Ishikawa (cell line): ENCODE measurements around the gene TASP1.

ENCODE experiments used
- EGR1 ChIP-seq: IDR thresholded peaks from 2 replicates; pipeline ENCODE4 v1.6.1; 2012
- TAF1 ChIP-seq: IDR thresholded peaks from 2 replicates; pipeline ENCODE4 v1.6.1; 2012; ENCODE audit warnings: low read depth, mild to moderate bottlenecking
- TCF12 ChIP-seq: IDR thresholded peaks from 2 replicates; pipeline ENCODE4 v1.6.1; 2012; ENCODE audit warnings: low read depth
- TEAD4 ChIP-seq: IDR thresholded peaks from 2 replicates; pipeline ENCODE4 v1.6.1; 2012
- TF ChIP-seq, protein P1 (sequence below): IDR thresholded peaks from 2 replicates; pipeline ENCODE4 v1.6.1; 2012
- TF ChIP-seq, protein P2 (sequence below): IDR thresholded peaks from 2 replicates; pipeline ENCODE4 v1.6.1; 2012
- TF ChIP-seq, protein P3 (sequence below): IDR thresholded peaks from 2 replicates; pipeline ENCODE4 v1.6.1; 2012; ENCODE audit warnings: low read depth, mild to moderate bottlenecking

DNA sequence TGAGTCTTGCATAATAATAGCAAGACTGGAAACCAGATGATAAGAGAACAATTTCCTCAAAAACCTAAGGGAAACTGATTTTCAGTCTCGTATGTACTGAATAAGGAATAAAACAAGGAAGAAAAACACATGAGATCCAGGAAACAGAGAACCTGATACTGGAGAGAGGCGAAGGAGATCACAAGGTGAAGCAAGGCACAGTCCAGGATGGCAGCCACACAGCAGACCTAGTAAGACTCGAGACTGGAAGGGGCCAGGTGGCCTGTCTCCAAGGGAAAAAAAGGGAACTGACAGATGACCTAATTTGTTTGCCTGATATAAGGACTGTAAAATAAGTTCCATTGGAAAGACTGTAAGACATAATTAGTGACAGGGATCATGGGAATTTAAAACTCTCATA, 71.1 kb downstream of the TASP1 start:
- TF ChIP-seq, protein P1, sequence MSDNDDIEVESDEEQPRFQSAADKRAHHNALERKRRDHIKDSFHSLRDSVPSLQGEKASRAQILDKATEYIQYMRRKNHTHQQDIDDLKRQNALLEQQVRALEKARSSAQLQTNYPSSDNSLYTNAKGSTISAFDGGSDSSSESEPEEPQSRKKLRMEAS, result no peak
- TF ChIP-seq, protein P2, sequence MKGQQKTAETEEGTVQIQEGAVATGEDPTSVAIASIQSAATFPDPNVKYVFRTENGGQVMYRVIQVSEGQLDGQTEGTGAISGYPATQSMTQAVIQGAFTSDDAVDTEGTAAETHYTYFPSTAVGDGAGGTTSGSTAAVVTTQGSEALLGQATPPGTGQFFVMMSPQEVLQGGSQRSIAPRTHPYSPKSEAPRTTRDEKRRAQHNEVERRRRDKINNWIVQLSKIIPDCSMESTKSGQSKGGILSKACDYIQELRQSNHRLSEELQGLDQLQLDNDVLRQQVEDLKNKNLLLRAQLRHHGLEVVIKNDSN, result no peak
- TF ChIP-seq, protein P3, sequence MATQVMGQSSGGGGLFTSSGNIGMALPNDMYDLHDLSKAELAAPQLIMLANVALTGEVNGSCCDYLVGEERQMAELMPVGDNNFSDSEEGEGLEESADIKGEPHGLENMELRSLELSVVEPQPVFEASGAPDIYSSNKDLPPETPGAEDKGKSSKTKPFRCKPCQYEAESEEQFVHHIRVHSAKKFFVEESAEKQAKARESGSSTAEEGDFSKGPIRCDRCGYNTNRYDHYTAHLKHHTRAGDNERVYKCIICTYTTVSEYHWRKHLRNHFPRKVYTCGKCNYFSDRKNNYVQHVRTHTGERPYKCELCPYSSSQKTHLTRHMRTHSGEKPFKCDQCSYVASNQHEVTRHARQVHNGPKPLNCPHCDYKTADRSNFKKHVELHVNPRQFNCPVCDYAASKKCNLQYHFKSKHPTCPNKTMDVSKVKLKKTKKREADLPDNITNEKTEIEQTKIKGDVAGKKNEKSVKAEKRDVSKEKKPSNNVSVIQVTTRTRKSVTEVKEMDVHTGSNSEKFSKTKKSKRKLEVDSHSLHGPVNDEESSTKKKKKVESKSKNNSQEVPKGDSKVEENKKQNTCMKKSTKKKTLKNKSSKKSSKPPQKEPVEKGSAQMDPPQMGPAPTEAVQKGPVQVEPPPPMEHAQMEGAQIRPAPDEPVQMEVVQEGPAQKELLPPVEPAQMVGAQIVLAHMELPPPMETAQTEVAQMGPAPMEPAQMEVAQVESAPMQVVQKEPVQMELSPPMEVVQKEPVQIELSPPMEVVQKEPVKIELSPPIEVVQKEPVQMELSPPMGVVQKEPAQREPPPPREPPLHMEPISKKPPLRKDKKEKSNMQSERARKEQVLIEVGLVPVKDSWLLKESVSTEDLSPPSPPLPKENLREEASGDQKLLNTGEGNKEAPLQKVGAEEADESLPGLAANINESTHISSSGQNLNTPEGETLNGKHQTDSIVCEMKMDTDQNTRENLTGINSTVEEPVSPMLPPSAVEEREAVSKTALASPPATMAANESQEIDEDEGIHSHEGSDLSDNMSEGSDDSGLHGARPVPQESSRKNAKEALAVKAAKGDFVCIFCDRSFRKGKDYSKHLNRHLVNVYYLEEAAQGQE, result no peak
- TF ChIP-seq TAF1 (no peak), TCF12 (no peak), EGR1 (no peak), TEAD4 (no peak)
